ENCODE measurements around the gene EIPR1.

Gene EIPR1

DNA sequence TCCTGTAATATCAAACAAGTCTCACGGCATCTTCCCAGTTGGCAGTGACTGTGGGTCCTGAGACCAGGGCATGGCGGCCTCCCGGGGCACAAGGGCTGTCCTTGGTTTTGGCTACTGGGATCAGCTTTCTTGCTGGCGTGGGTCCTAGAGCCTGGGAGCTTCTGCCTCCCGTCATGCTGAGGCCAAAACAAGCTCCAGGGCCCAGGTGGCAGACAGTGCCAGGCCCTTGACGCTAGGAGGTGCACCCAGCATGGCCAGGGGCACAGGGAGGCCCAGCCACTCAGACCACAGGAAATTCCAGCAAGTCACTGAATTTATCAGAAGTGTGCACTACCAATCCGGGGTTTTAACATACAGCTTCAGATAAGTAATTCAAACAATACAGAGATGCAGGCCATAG lies 184.7 kb downstream of the EIPR1 start (continued):
- TF ChIP-seq, protein P1, sequence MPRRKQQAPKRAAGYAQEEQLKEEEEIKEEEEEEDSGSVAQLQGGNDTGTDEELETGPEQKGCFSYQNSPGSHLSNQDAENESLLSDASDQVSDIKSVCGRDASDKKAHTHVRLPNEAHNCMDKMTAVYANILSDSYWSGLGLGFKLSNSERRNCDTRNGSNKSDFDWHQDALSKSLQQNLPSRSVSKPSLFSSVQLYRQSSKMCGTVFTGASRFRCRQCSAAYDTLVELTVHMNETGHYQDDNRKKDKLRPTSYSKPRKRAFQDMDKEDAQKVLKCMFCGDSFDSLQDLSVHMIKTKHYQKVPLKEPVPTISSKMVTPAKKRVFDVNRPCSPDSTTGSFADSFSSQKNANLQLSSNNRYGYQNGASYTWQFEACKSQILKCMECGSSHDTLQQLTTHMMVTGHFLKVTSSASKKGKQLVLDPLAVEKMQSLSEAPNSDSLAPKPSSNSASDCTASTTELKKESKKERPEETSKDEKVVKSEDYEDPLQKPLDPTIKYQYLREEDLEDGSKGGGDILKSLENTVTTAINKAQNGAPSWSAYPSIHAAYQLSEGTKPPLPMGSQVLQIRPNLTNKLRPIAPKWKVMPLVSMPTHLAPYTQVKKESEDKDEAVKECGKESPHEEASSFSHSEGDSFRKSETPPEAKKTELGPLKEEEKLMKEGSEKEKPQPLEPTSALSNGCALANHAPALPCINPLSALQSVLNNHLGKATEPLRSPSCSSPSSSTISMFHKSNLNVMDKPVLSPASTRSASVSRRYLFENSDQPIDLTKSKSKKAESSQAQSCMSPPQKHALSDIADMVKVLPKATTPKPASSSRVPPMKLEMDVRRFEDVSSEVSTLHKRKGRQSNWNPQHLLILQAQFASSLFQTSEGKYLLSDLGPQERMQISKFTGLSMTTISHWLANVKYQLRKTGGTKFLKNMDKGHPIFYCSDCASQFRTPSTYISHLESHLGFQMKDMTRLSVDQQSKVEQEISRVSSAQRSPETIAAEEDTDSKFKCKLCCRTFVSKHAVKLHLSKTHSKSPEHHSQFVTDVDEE (CRISPR knock-in tag; IDR thresholded peaks at IDR 0.05): no peak
- no peak for TF ChIP-seq ISL1 (CRISPR knock-in tag; IDR thresholded peaks at IDR 0.05)
- TF ChIP-seq, protein P2, sequence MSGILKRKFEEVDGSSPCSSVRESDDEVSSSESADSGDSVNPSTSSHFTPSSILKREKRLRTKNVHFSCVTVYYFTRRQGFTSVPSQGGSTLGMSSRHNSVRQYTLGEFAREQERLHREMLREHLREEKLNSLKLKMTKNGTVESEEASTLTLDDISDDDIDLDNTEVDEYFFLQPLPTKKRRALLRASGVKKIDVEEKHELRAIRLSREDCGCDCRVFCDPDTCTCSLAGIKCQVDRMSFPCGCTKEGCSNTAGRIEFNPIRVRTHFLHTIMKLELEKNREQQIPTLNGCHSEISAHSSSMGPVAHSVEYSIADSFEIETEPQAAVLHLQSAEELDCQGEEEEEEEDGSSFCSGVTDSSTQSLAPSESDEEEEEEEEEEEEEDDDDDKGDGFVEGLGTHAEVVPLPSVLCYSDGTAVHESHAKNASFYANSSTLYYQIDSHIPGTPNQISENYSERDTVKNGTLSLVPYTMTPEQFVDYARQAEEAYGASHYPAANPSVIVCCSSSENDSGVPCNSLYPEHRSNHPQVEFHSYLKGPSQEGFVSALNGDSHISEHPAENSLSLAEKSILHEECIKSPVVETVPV (CRISPR knock-in tag; IDR thresholded peaks at IDR 0.05): no peak
- no peak for TF ChIP-seq ZC3H10 (CRISPR knock-in tag; IDR thresholded peaks at IDR 0.05)
- TF ChIP-seq OSR1 (CRISPR knock-in tag; IDR thresholded peaks at IDR 0.05): no peak

DNA sequence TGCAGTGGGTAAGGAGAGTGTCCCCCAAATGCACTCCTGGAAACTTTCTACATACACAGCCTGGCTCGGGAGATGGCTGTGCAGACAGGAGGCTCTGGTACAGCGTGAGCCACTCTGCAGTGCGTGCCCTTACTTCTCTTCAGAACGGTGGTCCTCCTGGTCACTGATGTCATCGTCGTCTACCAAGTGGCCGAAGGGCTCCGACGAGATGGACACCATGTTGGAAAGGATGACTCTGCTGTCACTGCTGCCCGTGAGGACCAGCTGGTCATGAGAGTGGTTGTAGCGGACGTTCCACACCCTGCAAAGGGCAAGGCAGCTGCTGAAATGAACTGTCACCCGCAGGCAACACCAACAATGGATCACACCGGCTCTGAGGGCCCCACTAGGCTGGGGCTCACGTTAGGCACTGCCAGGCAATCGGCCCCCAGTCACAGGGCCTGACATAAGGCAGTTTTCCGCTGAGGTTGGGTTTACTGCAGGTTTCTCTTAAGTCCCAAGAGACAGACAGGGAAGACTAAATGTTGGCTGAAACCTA lies 185.3 kb downstream of the EIPR1 start:
- TF ChIP-seq, protein P3, sequence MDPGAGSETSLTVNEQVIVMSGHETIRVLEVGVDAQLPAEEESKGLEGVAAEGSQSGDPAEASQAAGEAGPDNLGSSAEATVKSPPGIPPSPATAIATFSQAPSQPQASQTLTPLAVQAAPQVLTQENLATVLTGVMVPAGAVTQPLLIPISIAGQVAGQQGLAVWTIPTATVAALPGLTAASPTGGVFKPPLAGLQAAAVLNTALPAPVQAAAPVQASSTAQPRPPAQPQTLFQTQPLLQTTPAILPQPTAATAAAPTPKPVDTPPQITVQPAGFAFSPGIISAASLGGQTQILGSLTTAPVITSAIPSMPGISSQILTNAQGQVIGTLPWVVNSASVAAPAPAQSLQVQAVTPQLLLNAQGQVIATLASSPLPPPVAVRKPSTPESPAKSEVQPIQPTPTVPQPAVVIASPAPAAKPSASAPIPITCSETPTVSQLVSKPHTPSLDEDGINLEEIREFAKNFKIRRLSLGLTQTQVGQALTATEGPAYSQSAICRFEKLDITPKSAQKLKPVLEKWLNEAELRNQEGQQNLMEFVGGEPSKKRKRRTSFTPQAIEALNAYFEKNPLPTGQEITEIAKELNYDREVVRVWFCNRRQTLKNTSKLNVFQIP (CRISPR knock-in tag; IDR thresholded peaks at IDR 0.05; ENCODE audit: borderline replicate concordance, low read depth): no peak
- TF ChIP-seq, protein P4, sequence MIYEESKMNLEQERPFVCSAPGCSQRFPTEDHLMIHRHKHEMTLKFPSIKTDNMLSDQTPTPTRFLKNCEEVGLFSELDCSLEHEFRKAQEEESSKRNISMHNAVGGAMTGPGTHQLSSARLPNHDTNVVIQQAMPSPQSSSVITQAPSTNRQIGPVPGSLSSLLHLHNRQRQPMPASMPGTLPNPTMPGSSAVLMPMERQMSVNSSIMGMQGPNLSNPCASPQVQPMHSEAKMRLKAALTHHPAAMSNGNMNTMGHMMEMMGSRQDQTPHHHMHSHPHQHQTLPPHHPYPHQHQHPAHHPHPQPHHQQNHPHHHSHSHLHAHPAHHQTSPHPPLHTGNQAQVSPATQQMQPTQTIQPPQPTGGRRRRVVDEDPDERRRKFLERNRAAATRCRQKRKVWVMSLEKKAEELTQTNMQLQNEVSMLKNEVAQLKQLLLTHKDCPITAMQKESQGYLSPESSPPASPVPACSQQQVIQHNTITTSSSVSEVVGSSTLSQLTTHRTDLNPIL (CRISPR knock-in tag; IDR thresholded peaks at IDR 0.05; ENCODE audit: low read depth): no peak
- TF ChIP-seq GLIS3 (CRISPR knock-in tag; IDR thresholded peaks at IDR 0.05): no peak
- TF ChIP-seq, protein P1 (CRISPR knock-in tag; IDR thresholded peaks at IDR 0.05): no peak
- ATAC-seq: no peak

DNA sequence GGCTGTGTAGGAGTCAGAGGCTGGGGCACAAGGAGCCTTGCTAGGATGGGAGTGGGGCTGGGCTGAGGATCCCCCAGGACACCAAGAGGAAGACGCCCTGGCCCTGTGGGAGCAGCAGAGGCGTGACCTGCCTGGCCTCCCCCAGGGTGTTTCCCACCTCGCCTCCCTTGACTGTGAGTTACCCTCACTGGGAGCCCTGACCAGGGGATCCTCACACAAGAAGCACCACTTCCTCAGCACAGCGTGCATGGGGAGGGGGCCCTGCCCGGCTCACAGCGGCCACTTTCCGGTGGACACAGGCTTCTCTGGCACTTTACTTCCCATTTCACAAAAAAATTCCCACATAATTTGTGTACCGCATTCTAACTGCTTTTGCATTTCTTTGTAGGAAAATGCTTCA lies 187.7 kb downstream of the EIPR1 start:
- no peak for ATAC-seq
- TF ChIP-seq OSR1 (CRISPR knock-in tag; IDR thresholded peaks at IDR 0.05) (no peak), TCF4 (CRISPR knock-in tag; IDR thresholded peaks at IDR 0.05; ENCODE audit: borderline replicate concordance) (no peak), GLIS3 (CRISPR knock-in tag; IDR thresholded peaks at IDR 0.05) (no peak), BACH2 (CRISPR knock-in tag; IDR thresholded peaks at IDR 0.05; ENCODE audit: borderline replicate concordance) (no peak), ISL1 (CRISPR knock-in tag; IDR thresholded peaks at IDR 0.05) (no peak), ZNF70 (CRISPR knock-in tag; IDR thresholded peaks at IDR 0.05) (no peak)
- TF ChIP-seq, protein P4 (CRISPR knock-in tag; IDR thresholded peaks at IDR 0.05; ENCODE audit: low read depth): no peak
- TF ChIP-seq, protein P2 (CRISPR knock-in tag; IDR thresholded peaks at IDR 0.05): no peak

DNA sequence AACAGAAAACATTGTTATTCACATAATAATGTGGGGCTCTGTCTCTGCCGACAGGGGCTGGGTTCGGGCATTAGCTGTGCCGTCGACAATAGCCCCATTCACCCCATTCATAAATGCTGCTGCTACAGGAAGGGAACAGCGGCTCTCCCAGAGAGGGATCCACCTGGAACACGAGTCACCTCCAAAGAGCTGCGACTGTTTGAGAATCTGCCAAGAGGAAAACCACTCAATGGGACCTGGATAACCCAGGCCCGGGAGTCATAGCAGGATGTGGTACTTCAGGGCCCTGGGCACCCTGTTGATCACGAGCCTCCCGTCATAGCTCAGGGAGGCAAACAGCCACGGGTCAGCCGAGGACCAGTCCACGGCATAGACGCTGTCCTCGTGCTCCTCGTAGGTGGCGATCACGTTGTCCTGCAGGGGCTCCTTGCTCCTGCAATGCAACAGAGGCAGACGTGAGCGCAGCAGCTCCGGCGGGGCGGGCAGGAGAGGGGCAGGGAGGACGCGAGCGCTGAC lies 188.5 kb downstream of the EIPR1 start:
- no peak; the same call in 2 of the 3 replicates for ATAC-seq
- TF ChIP-seq PPARA (CRISPR knock-in tag; IDR thresholded peaks at IDR 0.05; ENCODE audit: borderline replicate concordance) (no peak), GLIS3 (CRISPR knock-in tag; IDR thresholded peaks at IDR 0.05) (no peak), CSDC2 (CRISPR knock-in tag; IDR thresholded peaks at IDR 0.05) (no peak), TCF4 (CRISPR knock-in tag; IDR thresholded peaks at IDR 0.05; ENCODE audit: borderline replicate concordance) (no peak)
